ENCODE results near the gene SC5D. TPM values are rescaled to one million over a fixed set of nuclear protein-coding genes. Genes with fewer than 3 reads are reported as not detected.

The SC5D gene
- 31.7 and 37.5 TPM in 2 replicates for total RNA-seq

- peak; percentile 79 to 96 for DNase-seq (ENCODE audit: low read depth in 2 of 2)
These were observed at the start of gene SC5D for GRCh38 chr11:121292495-121293287. Gene SC5D, plus strand, starts transcription at chr11:121292771. Its CDS starts 10,605 bp downstream, at chr11:121303376.

DNA sequence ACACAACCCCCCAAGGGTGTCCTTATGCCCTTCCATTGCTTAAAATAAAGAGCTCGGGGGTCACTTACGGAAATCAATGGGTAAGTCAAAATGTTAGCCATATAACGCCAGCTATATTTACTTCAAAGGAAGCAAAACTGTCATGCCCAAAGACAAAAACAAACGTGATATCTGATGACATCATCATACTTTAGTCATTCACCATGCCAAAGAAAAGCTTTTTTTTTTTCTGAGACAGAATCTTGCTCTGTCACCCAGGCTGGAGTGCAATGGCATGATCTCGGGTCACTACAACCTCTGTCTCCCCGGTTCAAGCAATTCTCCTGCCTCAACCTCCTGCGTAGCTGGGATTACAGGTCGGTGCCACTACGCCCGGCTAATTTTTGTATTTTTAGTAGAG is 47.7 kb upstream of the SC5D start:
- no peak for DNase-seq (ENCODE audit: low read depth in 2 of 2)

GRCh38 chr11:121246021-121246768 is 46.4 kb upstream of the SC5D start:
- DNase-seq (ENCODE audit: low read depth in 2 of 2): no peak

GRCh38 chr11:121246769-121247035 is 45.9 kb upstream of the SC5D start:
- no peak for DNase-seq (ENCODE audit: low read depth in 2 of 2)

DNA sequence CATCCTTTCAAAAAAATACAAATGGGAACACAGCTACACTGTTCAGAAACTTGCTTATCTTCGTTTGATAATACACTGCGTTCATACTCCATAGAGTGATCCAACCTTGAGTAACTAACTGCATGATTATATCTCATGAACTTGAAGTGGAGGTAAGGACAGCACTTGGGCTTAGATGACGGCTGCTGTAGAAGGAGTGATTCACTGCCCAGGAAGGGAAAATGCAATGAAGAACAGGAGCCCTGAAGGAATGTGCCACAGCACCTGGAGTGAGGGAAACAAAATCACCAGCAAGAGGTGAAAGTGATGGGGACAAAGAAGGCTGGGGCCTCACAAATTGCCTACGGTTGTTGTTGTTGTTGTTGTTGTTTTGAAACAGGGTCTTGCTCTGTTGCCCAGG is 44.1 kb upstream of the SC5D start:
- DNase-seq (ENCODE audit: low read depth in 2 of 2): no peak

GRCh38 chr11:121249039-121249663 is 43.4 kb upstream of the SC5D start:
- peak; percentile 16 to 39 for DNase-seq (ENCODE audit: low read depth in 2 of 2)

GRCh38 chr11:121250843-121251242 is 41.7 kb upstream of the SC5D start:
- DNase-seq (ENCODE audit: low read depth in 2 of 2): no peak

GRCh38 chr11:121253951-121254350 is 38.6 kb upstream of the SC5D start:
- no peak for DNase-seq (ENCODE audit: low read depth in 2 of 2)

- DNase-seq (ENCODE audit: low read depth in 2 of 2): no peak
These were observed 37.8 kb upstream of the SC5D start for GRCh38 chr11:121254756-121255155.

GRCh38 chr11:121255473-121256125 is 37.0 kb upstream of the SC5D start:
- DNase-seq (ENCODE audit: low read depth in 2 of 2): no peak

GRCh38 chr11:121257289-121257688 is 35.3 kb upstream of the SC5D start:
- DNase-seq (ENCODE audit: low read depth in 2 of 2): no peak

DNA sequence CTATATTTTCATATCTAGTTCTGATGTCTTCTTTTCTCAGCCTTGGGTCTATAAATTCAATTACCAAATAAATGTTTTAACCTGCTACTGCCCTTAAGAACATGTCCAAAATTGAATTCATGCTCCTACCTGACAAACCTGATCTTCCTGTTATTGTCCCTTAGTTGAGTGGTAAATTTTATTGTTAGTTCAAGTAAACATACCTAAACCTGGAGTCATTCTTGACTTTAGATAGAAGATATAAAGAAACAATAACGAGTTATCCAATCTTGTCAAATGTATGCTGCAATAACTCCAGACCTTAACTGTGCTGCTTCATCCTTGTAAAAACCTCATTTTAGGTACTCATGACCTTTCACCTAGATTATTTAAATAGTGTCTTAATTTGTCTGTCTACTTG is 34.6 kb upstream of the SC5D start:
- DNase-seq (ENCODE audit: low read depth in 2 of 2): no peak

DNA sequence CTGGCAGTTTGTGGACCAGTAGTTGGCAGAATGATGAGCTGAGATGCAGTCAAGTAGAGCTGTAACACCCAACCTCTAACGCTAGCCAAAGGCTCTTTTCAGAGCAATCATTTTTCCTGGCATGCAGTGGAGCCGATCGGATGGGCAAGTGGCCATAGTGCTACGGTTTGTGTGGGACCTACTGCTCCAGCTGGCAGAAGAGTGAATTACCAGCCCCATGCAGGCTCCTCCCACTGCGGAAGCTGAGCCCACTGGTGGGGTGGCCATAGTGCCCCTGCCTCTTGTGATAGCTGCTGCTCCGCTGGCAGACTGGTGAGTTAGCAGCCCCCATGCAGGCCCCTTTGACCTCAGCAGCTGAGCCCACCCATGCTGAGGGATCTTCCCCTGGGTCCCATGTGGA is 27.0 kb upstream of the SC5D start:
- DNase-seq (ENCODE audit: low read depth in 2 of 2): no peak

GRCh38 chr11:121268581-121268980 is 24.0 kb upstream of the SC5D start:
- DNase-seq (ENCODE audit: low read depth in 2 of 2): no peak

GRCh38 chr11:121270001-121270678 is 22.4 kb upstream of the SC5D start:
- DNase-seq (ENCODE audit: low read depth in 2 of 2): no peak

DNA sequence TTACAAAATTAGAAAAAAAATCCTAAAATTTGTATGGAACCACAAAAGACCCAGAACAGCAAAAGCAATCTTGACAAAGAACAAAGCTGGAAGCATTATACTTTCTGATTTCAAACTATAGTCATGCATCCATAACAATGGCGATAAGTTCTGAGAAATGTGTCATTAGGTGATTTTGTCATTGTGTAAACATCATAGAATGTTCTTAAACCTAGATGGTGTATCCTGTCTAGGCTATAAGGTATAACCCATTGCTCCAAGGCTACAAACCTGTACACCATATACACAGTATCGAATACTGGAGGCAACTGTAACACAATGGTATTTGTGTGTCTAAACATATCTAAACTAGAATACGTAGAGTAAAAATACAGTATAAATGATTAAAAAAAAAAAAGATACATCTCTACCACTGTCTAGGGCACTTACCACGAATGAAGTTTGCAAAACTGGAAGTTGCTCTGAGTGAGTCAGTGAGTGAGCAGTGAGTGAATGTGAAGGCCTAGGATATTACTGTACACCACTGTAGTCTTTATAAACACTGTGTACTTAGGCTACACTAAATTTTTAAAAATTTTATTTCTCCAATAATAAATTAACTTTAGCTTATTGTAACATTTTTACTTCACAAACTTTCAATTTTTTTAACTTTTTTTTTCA is 18.1 kb upstream of the SC5D start:
- DNase-seq (ENCODE audit: low read depth in 2 of 2): no peak

DNA sequence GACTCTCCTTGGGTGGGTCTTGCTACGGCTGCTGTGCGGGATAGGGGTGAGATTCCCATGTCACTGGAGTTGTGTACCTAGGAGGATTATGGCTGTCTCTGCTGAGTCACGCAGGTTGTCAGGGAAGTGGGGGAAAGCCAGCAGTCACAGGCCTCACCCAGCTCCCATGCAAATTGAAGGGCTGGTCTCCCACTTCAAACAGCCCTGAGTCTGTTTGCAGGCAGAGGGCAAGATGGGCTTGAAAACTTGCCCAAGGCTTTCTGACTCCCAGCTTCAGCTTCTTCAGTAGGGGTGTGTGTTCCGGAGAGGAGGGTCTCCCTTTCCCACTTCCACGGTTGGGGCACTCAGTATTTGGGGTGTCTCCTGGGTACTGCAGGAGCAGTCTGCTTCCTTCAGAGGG is 10.9 kb upstream of the SC5D start:
- DNase-seq (ENCODE audit: low read depth in 2 of 2): no peak

DNA sequence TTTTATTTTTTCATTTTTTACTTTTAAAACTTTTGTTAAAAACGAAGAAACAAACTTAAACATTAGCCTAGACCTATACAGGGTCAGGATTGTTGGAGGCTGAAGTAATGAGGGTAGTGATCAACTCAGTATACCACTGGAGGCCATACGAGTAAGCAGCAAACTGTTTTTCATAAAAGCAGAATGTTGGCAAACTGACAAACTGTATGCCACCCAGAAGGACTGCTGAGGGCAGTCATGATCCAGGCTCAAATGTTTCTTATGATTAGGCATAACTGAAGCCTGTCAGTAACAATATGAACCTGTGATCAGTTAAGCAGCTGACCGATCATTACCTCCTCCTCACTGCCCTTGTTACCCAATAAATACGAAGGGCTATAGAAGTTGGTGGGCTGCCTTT is 10.2 kb upstream of the SC5D start:
- no peak for DNase-seq (ENCODE audit: low read depth in 2 of 2)

- no peak for DNase-seq (ENCODE audit: low read depth in 2 of 2)
These were observed 9.6 kb upstream of the SC5D start for GRCh38 chr11:121282886-121283502.

DNA sequence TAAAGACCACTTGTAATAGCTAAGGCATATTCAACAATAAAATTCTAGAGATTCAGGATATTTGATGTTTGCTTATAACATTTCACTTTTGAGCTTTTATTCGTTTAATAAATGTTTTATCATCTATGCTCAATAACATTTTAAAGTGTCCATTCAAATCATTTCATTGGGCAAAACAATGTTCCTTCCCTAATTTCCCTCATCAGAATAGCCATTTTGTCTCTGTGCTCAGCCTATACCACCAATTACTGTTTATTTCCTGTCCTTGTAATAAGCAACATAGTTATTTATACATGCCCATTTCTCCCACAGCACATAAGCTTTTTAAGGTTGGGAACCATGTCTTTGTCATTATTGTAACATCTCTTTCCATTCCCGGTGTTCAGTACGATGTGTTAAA is 1.3 kb upstream of the SC5D start:
- DNase-seq (ENCODE audit: low read depth in 2 of 2): no peak

Data from dermis microvascular lymphatic vessel endothelial cell (primary cell).